22Rv1 (cell line): ENCODE data around the gene MALAT1.

Experiments used
- CTCF ChIP-seq: fragments of 450-650 bp; IDR thresholded peaks from 2 replicates; pipeline ENCODE4 v1.5.1; 2017; ENCODE audit warnings: mild to moderate bottlenecking
- ZFX ChIP-seq: fragments of 450-650 bp; IDR thresholded peaks from 2 replicates; pipeline ENCODE4 v1.6.1; 2017; ENCODE audit warnings: antibody characterized with exemption, borderline replicate concordance

GRCh38 chr11:65498042-65498726 is 661 bp upstream of the MALAT1 start:
- TF ChIP-seq CTCF: no peak
- no peak for TF ChIP-seq ZFX
